HEK293 (cell line): ENCODE results near the gene DAND5.
A peak's percentile ranks its signal among the peaks of the same experiment; 100 is the strongest.

Experiments used
- CTCF ChIA-PET: fragments of 350-600 bp; formaldehyde crosslinking; extraction: SDS; loops from one replicate; lab custom pipeline; 2021; ENCODE audit warnings: antibody characterized with exemption; lab: Yijun Ruan, JAX
- POLR2A ChIA-PET: fragments of 300-600 bp; formaldehyde crosslinking; extraction: SDS; loops from one replicate; lab custom pipeline; 2020; ENCODE audit warnings: antibody characterized with exemption, inconsistent platforms; lab: Yijun Ruan, JAX
- H3K27ac ChIP-seq: fragments of 200-500 bp; sonication (Bioruptor generic); 2 replicates; pipeline ENCODE4 v1.5.1; 2014; ENCODE audit warnings: low read depth, low read length, control low read depth, inconsistent platforms; ENCODE audit errors: extremely low read depth
- H3K36me3 ChIP-seq, 2 experiments: fragments of 200-500 bp in 1 of 2; sonication (Bioruptor generic) in 1 of 2; 1 replicate in 1 of 2; 2 replicates in 1 of 2; pipeline ENCODE4 v1.5.1; 2014 to 2017; ENCODE audit warnings: inconsistent platforms in 2 of 2, low read length in 2 of 2; ENCODE audit not compliant: control insufficient read depth in 2 of 2, insufficient read depth in 1 of 2
- H3K4me1 ChIP-seq: fragments of 200-500 bp; sonication (Bioruptor generic); 2 replicates; pipeline ENCODE4 v1.5.1; 2014; ENCODE audit warnings: mild to moderate bottlenecking, low read length, inconsistent platforms; ENCODE audit not compliant: control insufficient read depth, insufficient read depth
- H3K4me3 ChIP-seq: 2 replicates; pipeline ENCODE4 v1.5.1; 2011; ENCODE audit warnings: low read depth, mild to moderate bottlenecking, control low read depth, low read length, moderate library complexity
- H3K9me3 ChIP-seq: fragments of 200-500 bp; sonication (Bioruptor generic); 2 replicates; pipeline ENCODE4 v1.5.1; 2014; ENCODE audit warnings: low read depth, low read length, inconsistent platforms; ENCODE audit not compliant: control insufficient read depth, insufficient read depth
- BCL11B ChIP-seq: fragments of 450-650 bp; formaldehyde crosslinking; IDR thresholded peaks from 2 replicates; pipeline ENCODE4 v1.5.1; 2016; ENCODE audit warnings: low read depth, missing biosample characterization, missing genetic modification characterization
- EGR2 ChIP-seq: fragments of 450-650 bp; formaldehyde crosslinking; IDR thresholded peaks from 2 replicates; pipeline ENCODE4 v1.5.1; 2016; ENCODE audit warnings: low read depth, missing biosample characterization, missing genetic modification characterization
- KLF1 ChIP-seq: fragments of 450-650 bp; formaldehyde crosslinking; IDR thresholded peaks from 2 replicates; pipeline ENCODE4 v1.5.1; 2016; ENCODE audit warnings: missing biosample characterization, missing genetic modification characterization
- SCRT2 ChIP-seq: fragments of 450-650 bp; formaldehyde crosslinking; IDR thresholded peaks from 2 replicates; pipeline ENCODE4 v1.5.1; 2016; ENCODE audit warnings: missing biosample characterization, missing genetic modification characterization
- SP2 ChIP-seq: fragments of 450-650 bp; formaldehyde crosslinking; IDR thresholded peaks from 2 replicates; pipeline ENCODE4 v1.5.1; 2016; ENCODE audit warnings: missing biosample characterization, missing genetic modification characterization
- TCF7L2 ChIP-seq: IDR thresholded peaks from 2 replicates; pipeline ENCODE4 v1.6.1; 2011; ENCODE audit warnings: low read depth, mild to moderate bottlenecking, inconsistent platforms, low read length, moderate library complexity, borderline replicate concordance
- ZBTB48 ChIP-seq: fragments of 450-650 bp; formaldehyde crosslinking; IDR thresholded peaks from 2 replicates; pipeline ENCODE4 v1.5.1; 2016; ENCODE audit warnings: missing biosample characterization, missing genetic modification characterization
- ZFHX2 ChIP-seq: fragments of 450-650 bp; formaldehyde crosslinking; conservative IDR thresholded peaks from 2 replicates; pipeline ENCODE4 v1.5.1; 2016; ENCODE audit warnings: missing biosample characterization, missing genetic modification characterization
- ZNF24 ChIP-seq: fragments of 450-650 bp; formaldehyde crosslinking; IDR thresholded peaks from 2 replicates; pipeline ENCODE4 v1.5.1; 2016; ENCODE audit warnings: missing biosample characterization, missing genetic modification characterization
- ZNF311 ChIP-seq: fragments of 450-650 bp; formaldehyde crosslinking; IDR thresholded peaks from 2 replicates; pipeline ENCODE4 v1.5.1; 2017; ENCODE audit warnings: missing biosample characterization, missing genetic modification characterization, borderline replicate concordance
- ZNF324 ChIP-seq: fragments of 450-650 bp; formaldehyde crosslinking; IDR thresholded peaks from 2 replicates; pipeline ENCODE4 v1.5.1; 2016; ENCODE audit warnings: missing biosample characterization, missing genetic modification characterization
- ZNF391 ChIP-seq: fragments of 450-650 bp; formaldehyde crosslinking; IDR thresholded peaks from 2 replicates; pipeline ENCODE4 v1.5.1; 2016; ENCODE audit warnings: low read depth, missing biosample characterization, missing genetic modification characterization, borderline replicate concordance
- ZNF544 ChIP-seq: fragments of 450-650 bp; formaldehyde crosslinking; IDR thresholded peaks from 2 replicates; pipeline ENCODE4 v1.5.0; 2017; ENCODE audit warnings: missing biosample characterization, missing genetic modification characterization
- ZNF596 ChIP-seq: fragments of 450-650 bp; IDR thresholded peaks from 2 replicates; pipeline ENCODE4 v1.5.0; 2018; ENCODE audit warnings: missing biosample characterization, mild to moderate bottlenecking, missing genetic modification characterization, moderate library complexity
- ZNF623 ChIP-seq: fragments of 450-650 bp; formaldehyde crosslinking; IDR thresholded peaks from 2 replicates; pipeline ENCODE4 v1.5.1; 2016; ENCODE audit warnings: missing biosample characterization, missing genetic modification characterization
- ZNF660 ChIP-seq: fragments of 450-650 bp; IDR thresholded peaks from 2 replicates; pipeline ENCODE4 v1.5.1; 2018; ENCODE audit warnings: missing biosample characterization, mild to moderate bottlenecking, missing genetic modification characterization
- TF ChIP-seq, protein P1 (sequence below): fragments of 450-650 bp; formaldehyde crosslinking; IDR thresholded peaks from 2 replicates; pipeline ENCODE4 v1.5.1; 2016; ENCODE audit warnings: missing biosample characterization, missing genetic modification characterization
- TF ChIP-seq, protein P2 (sequence below): fragments of 450-650 bp; formaldehyde crosslinking; IDR thresholded peaks from 2 replicates; pipeline ENCODE4 v1.5.1; 2016; ENCODE audit warnings: missing biosample characterization, missing genetic modification characterization, low read depth
- TF ChIP-seq, protein P3 (sequence below): fragments of 450-650 bp; formaldehyde crosslinking; IDR thresholded peaks from 2 replicates; pipeline ENCODE4 v1.5.1; 2016; ENCODE audit warnings: missing biosample characterization, missing genetic modification characterization
- TF ChIP-seq, protein P4 (sequence below): fragments of 450-650 bp; formaldehyde crosslinking; IDR thresholded peaks from 2 replicates; pipeline ENCODE4 v1.5.1; 2016; ENCODE audit warnings: missing biosample characterization, missing genetic modification characterization
- TF ChIP-seq, protein P5 (sequence below): fragments of 450-650 bp; formaldehyde crosslinking; optimal IDR thresholded peaks from 2 replicates; pipeline ENCODE3; 2016; ENCODE audit warnings: missing biosample characterization, mild to moderate bottlenecking, missing genetic modification characterization
- TF ChIP-seq, protein P6 (sequence below): fragments of 450-650 bp; formaldehyde crosslinking; IDR thresholded peaks from 2 replicates; pipeline ENCODE4 v1.5.1; 2017; ENCODE audit warnings: missing biosample characterization, missing genetic modification characterization
- TF ChIP-seq, protein P7 (sequence below): fragments of 450-650 bp; formaldehyde crosslinking; IDR thresholded peaks from 2 replicates; pipeline ENCODE4 v1.5.1; 2016; ENCODE audit warnings: missing biosample characterization, missing genetic modification characterization

The DAND5 gene

DNA sequence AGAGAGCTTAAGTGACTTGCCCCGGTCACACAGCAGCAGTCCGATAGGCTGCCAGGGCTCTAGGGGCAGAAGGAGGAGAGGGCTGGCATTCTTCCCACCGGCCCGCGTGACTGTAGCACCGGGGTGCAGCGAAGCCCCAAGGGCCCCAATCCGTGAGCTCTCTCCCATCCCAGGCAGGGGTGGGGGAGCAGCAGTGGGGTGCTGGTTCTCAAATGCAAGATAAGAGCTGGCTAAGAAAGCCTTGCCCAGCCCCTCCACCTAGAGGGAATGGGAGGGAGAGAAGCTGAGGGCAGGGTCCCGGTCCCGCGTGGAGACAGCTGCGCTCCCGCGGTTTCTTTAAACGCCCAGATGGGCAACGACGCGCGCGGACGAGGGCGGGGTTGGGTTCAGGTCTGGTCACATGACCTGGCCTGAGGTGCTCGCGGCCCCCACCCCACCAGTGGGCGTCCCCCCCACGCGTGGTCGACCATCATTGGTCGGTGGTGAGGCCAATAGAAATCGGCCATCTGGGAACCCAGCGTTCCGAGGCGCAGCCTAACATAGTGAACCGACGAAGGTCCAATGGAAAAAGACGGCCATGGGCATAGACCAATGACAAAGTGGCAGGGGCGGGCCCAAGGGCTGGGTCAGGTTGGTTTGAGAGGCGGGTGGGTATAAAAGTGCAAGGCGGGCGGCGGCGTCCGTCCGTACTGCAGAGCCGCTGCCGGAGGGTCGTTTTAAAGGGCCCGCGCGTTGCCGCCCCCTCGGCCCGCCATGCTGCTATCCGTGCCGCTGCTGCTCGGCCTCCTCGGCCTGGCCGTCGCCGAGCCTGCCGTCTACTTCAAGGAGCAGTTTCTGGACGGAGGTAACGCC is 31.2 kb upstream of the DAND5 start, which contains the start of gene CALR:
Gene CALR, plus strand, starts transcription at position 683 of the 852 bp plus-strand sequence. Its CDS starts 71 bp downstream, at position 754.
- POLR2A ChIA-PET = interaction anchor here (0.5 to 2.9 kb wide), 15 partner anchors 8 to 1755 kb away, joined by 3 to 21 read pairs (median 5); partner anchors contain the start of genes DNASE2, GCDH, RAD23A and SYCE2
- Histone ChIP-seq H3K27ac (peak within 1 kb of the TSS; percentile 82), H3K36me3 (peaks cover 14 to 43% of the 10 kb centered on the region in 2 experiments; a peak in 2 of 3 replicates), H3K4me1 (peaks cover 9% of the 10 kb centered on the region), H3K4me3 (peak within 1 kb of the TSS; percentile 97), H3K9me3 (no peaks in the 10 kb centered on the region)
- CTCF ChIA-PET = interaction anchor here (2.6 kb wide), 1 partner anchor 27 kb away, joined by 11 read pairs; no protein-coding TSS in a partner anchor
- TF ChIP-seq ZNF544 (no peak), TCF7L2 (no peak), ZNF596 (no peak), EGR2 (peak; percentile 92), ZNF623 (no peak), SP2 (tag by site-specific recombination) (peak; percentile 98), ZFHX2 (tag by site-specific recombination) (peak; percentile 95), SCRT2 (tag by site-specific recombination) (no peak), ZNF660 (tag by site-specific recombination) (peak; percentile 84), KLF1 (tag by site-specific recombination) (peak; percentile 70), BCL11B (peak; percentile 98), ZNF324 (tag by site-specific recombination) (peak; percentile 28; the same call in 1 of the 2 replicates), ZNF24 (peak; percentile 90), ZBTB48 (tag by site-specific recombination) (peak; percentile 73), ZNF311 (tag by site-specific recombination) (no peak), ZNF391 (peak; percentile 96; the same call in 1 of the 2 replicates)
- TF ChIP-seq, protein P1, sequence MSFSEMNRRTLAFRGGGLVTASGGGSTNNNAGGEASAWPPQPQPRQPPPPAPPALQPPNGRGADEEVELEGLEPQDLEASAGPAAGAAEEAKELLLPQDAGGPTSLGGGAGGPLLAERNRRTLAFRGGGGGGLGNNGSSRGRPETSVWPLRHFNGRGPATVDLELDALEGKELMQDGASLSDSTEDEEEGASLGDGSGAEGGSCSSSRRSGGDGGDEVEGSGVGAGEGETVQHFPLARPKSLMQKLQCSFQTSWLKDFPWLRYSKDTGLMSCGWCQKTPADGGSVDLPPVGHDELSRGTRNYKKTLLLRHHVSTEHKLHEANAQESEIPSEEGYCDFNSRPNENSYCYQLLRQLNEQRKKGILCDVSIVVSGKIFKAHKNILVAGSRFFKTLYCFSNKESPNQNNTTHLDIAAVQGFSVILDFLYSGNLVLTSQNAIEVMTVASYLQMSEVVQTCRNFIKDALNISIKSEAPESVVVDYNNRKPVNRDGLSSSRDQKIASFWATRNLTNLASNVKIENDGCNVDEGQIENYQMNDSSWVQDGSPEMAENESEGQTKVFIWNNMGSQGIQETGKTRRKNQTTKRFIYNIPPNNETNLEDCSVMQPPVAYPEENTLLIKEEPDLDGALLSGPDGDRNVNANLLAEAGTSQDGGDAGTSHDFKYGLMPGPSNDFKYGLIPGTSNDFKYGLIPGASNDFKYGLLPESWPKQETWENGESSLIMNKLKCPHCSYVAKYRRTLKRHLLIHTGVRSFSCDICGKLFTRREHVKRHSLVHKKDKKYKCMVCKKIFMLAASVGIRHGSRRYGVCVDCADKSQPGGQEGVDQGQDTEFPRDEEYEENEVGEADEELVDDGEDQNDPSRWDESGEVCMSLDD = peak; percentile 94
- TF ChIP-seq, protein P2, sequence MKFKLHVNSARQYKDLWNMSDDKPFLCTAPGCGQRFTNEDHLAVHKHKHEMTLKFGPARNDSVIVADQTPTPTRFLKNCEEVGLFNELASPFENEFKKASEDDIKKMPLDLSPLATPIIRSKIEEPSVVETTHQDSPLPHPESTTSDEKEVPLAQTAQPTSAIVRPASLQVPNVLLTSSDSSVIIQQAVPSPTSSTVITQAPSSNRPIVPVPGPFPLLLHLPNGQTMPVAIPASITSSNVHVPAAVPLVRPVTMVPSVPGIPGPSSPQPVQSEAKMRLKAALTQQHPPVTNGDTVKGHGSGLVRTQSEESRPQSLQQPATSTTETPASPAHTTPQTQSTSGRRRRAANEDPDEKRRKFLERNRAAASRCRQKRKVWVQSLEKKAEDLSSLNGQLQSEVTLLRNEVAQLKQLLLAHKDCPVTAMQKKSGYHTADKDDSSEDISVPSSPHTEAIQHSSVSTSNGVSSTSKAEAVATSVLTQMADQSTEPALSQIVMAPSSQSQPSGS = no peak
- TF ChIP-seq, protein P3, sequence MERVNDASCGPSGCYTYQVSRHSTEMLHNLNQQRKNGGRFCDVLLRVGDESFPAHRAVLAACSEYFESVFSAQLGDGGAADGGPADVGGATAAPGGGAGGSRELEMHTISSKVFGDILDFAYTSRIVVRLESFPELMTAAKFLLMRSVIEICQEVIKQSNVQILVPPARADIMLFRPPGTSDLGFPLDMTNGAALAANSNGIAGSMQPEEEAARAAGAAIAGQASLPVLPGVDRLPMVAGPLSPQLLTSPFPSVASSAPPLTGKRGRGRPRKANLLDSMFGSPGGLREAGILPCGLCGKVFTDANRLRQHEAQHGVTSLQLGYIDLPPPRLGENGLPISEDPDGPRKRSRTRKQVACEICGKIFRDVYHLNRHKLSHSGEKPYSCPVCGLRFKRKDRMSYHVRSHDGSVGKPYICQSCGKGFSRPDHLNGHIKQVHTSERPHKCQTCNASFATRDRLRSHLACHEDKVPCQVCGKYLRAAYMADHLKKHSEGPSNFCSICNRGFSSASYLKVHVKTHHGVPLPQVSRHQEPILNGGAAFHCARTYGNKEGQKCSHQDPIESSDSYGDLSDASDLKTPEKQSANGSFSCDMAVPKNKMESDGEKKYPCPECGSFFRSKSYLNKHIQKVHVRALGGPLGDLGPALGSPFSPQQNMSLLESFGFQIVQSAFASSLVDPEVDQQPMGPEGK = peak; percentile 99
- TF ChIP-seq, protein P4, sequence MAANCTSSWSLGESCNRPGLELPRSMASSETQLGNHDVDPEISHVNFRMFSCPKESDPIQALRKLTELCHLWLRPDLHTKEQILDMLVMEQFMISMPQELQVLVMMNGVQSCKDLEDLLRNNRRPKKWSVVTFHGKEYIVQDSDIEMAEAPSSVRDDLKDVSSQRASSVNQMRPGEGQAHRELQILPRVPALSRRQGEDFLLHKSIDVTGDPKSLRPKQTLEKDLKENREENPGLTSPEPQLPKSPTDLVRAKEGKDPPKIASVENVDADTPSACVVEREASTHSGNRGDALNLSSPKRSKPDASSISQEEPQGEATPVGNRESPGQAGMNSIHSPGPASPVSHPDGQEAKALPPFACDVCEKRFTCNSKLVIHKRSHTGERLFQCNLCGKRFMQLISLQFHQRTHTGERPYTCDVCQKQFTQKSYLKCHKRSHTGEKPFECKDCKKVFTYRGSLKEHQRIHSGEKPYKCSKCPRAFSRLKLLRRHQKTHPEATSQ (tag by site-specific recombination) = peak; percentile 22; the same call in 1 of the 2 replicates
- TF ChIP-seq, protein P5, sequence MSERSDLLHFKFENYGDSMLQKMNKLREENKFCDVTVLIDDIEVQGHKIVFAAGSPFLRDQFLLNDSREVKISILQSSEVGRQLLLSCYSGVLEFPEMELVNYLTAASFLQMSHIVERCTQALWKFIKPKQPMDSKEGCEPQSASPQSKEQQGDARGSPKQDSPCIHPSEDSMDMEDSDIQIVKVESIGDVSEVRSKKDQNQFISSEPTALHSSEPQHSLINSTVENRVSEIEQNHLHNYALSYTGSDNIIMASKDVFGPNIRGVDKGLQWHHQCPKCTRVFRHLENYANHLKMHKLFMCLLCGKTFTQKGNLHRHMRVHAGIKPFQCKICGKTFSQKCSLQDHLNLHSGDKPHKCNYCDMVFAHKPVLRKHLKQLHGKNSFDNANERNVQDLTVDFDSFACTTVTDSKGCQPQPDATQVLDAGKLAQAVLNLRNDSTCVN (tag by site-specific recombination) = peak; percentile 85
- TF ChIP-seq, protein P6, sequence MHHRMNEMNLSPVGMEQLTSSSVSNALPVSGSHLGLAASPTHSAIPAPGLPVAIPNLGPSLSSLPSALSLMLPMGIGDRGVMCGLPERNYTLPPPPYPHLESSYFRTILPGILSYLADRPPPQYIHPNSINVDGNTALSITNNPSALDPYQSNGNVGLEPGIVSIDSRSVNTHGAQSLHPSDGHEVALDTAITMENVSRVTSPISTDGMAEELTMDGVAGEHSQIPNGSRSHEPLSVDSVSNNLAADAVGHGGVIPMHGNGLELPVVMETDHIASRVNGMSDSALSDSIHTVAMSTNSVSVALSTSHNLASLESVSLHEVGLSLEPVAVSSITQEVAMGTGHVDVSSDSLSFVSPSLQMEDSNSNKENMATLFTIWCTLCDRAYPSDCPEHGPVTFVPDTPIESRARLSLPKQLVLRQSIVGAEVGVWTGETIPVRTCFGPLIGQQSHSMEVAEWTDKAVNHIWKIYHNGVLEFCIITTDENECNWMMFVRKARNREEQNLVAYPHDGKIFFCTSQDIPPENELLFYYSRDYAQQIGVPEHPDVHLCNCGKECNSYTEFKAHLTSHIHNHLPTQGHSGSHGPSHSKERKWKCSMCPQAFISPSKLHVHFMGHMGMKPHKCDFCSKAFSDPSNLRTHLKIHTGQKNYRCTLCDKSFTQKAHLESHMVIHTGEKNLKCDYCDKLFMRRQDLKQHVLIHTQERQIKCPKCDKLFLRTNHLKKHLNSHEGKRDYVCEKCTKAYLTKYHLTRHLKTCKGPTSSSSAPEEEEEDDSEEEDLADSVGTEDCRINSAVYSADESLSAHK (tag by site-specific recombination) = peak; percentile 25
- TF ChIP-seq, protein P7, sequence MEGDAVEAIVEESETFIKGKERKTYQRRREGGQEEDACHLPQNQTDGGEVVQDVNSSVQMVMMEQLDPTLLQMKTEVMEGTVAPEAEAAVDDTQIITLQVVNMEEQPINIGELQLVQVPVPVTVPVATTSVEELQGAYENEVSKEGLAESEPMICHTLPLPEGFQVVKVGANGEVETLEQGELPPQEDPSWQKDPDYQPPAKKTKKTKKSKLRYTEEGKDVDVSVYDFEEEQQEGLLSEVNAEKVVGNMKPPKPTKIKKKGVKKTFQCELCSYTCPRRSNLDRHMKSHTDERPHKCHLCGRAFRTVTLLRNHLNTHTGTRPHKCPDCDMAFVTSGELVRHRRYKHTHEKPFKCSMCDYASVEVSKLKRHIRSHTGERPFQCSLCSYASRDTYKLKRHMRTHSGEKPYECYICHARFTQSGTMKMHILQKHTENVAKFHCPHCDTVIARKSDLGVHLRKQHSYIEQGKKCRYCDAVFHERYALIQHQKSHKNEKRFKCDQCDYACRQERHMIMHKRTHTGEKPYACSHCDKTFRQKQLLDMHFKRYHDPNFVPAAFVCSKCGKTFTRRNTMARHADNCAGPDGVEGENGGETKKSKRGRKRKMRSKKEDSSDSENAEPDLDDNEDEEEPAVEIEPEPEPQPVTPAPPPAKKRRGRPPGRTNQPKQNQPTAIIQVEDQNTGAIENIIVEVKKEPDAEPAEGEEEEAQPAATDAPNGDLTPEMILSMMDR = 0 out of 2 replicates have a peak, but pooled peaks have one; percentile 37
